Right atrium auricular region (tissue), 2 donors: Measurements from ENCODE around the gene CDK5RAP3. TPM values are rescaled to one million over a fixed set of nuclear protein-coding genes. Genes with fewer than 3 reads are reported as not detected.
A peak's percentile ranks its signal among the peaks of the same experiment; 100 is the strongest.
"Not testable (repeated sequence)": the region's sequence is repeated elsewhere in the genome, so short reads cannot be mapped to it uniquely, and the experiment has no call there.

Source experiments
- DNase-seq: peaks from one replicate; pipeline ENCODE4 v3.0.0-alpha.2; 2019; ENCODE audit warnings: low spot score
- H3K27ac ChIP-seq, 2 donors: fragments of 200-600 bp; sonication (generic); 1 replicate in 1 of 2; 2 replicates in 1 of 2; pipeline ENCODE4 v1.5.1; 2016 to 2019
- H3K27me3 ChIP-seq, 2 donors: fragments of 200-600 bp; sonication (generic); one replicate each; pipeline versions ENCODE4 v1.5.1 to v1.6.0; 2017 to 2019
- H3K36me3 ChIP-seq: fragments of 200-600 bp; sonication (generic); one replicate; pipeline ENCODE4 v1.5.1; 2016
- H3K4me1 ChIP-seq, 2 donors: fragments of 200-600 bp; sonication (generic); one replicate each; pipeline versions ENCODE4 v1.5.1 to v1.6.0; 2017 to 2019
- H3K4me3 ChIP-seq, 2 donors: fragments of 200-600 bp; sonication (generic); 1 replicate in 1 of 2; 2 replicates in 1 of 2; pipeline ENCODE4 v1.5.1; 2017 to 2019; ENCODE audit warnings: mild to moderate bottlenecking in 1 of 2, moderate library complexity in 1 of 2
- H3K9me3 ChIP-seq, 2 donors: fragments of 200-600 bp; sonication (generic); one replicate each; pipeline ENCODE4 v1.5.1; 2019
- CTCF ChIP-seq, 2 donors: fragments of 200-600 bp; sonication (generic); IDR thresholded peaks; one replicate each; pipeline ENCODE4 v1.5.1; 2019; ENCODE audit warnings: antibody characterized with exemption in 2 of 2
- total RNA-seq, 2 donors: library from RNA; depleted of rRNA; stranded (reverse); fragments of >200 nt; gene quantifications; one replicate each; pipeline ENCODE4 v1.1.0, GENCODE V29; 2016

CDK5RAP3 gene
- total RNA-seq, 2 donors from 2014 or later, result 37.9 to 45.4 TPM

DNA sequence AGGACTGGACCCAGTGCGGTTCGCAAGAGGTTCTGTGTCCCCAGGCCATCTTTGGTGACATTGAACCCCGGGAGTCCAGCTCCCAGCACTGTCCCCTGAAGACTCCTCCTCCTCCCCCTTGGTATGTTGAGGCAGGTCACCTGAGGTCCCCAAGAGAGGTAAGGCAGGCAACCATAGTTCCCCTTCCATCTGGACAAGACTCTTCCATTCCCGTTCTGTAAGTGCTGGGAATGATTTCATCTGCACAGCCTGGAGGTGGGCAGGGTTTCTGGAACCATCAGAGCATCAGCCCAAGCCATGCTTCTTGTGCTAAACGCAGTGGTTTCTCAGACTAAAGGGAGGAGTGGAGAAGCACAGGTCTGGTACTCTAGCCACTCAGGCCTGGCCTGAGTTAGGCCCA, 41.7 kb downstream of the CDK5RAP3 start:
- no peaks in the 10 kb centered on the region for H3K9me3 ChIP-seq
- H3K27ac ChIP-seq, result no peak overlapping the region
- peak overlapping the region in 1 of 2 donors; percentile 44 for H3K4me3 ChIP-seq
- TF ChIP-seq CTCF (IDR thresholded peaks at IDR 0.05), result no peak
- peaks cover 0 to 15% of the 10 kb centered on the region in 2 donors for H3K4me1 ChIP-seq
- H3K36me3 ChIP-seq, result no peaks in the 10 kb centered on the region
- H3K27me3 ChIP-seq, result peaks cover 0 to 5% of the 10 kb centered on the region in 2 donors
- DNase-seq, result no peak

DNA sequence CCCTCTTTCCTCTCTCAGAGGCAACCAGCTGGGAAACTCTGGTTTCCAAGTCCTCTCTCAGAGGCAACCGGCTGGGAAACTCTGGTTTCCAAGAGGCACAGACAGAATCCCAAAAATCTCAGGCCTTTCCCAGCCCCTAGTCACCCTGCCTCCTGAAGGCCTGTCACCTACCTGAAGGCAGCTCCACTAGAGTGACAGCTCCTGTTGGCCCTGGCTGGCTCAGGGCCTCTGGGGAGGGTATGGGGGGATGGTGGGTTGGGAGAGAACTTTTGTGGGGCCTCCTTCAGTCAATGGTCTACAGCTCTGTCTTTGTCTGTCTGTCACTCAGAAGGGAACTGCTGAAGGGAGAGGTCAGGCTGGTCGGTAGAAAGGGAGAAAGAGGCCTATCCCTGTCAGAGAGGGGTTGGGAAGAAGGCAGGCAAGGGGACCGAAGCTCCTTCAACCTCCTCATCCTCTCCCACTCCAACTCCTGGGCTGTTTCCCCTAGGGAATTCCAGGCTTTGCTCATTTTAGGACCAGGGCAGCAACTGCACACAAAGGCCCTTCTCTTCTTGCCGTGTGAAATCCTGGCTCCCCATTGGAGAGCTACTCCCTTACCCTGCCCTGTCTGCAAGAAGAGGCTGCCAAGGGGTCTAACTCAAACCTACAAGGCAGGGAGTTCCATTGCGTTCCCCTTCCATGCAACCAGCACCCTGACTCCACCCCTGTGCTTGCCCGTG, 43.1 kb downstream of the CDK5RAP3 start:
- H3K27me3 ChIP-seq, result peaks cover 0 to 5% of the 10 kb centered on the region in 2 donors
- H3K27ac ChIP-seq, result no peak overlapping the region
- peaks cover 0 to 15% of the 10 kb centered on the region in 2 donors for H3K4me1 ChIP-seq
- no peak for TF ChIP-seq CTCF (IDR thresholded peaks at IDR 0.05)
- no peaks in the 10 kb centered on the region for H3K36me3 ChIP-seq
- H3K9me3 ChIP-seq, result no peaks in the 10 kb centered on the region
- DNase-seq, result no peak
- H3K4me3 ChIP-seq, result no peak overlapping the region

- Histone ChIP-seq H3K4me3 (no peak overlapping the region), H3K27ac (no peak overlapping the region), H3K27me3 (peaks cover 0 to 5% of the 10 kb centered on the region in 2 donors), H3K36me3 (no peaks in the 10 kb centered on the region), H3K4me1 (peaks cover 0 to 15% of the 10 kb centered on the region in 2 donors), H3K9me3 (no peaks in the 10 kb centered on the region)
- TF ChIP-seq CTCF (IDR thresholded peaks at IDR 0.05), result no peak
- no peak for DNase-seq
Observed at GRCh38 chr17:48014595-48015111, 43.7 kb downstream of the CDK5RAP3 start.

GRCh38 chr17:48016112-48016511, 45.2 kb downstream of the CDK5RAP3 start:
- Histone ChIP-seq H3K27ac (no peak overlapping the region), H3K36me3 (no peaks in the 10 kb centered on the region), H3K27me3 (peaks cover 0 to 5% of the 10 kb centered on the region in 2 donors), H3K4me1 (peaks cover 0 to 15% of the 10 kb centered on the region in 2 donors), H3K4me3 (no peak overlapping the region), H3K9me3 (no peaks in the 10 kb centered on the region)
- TF ChIP-seq CTCF (IDR thresholded peaks at IDR 0.05), result no peak
- no peak for DNase-seq

GRCh38 chr17:48017817-48018158, 46.9 kb downstream of the CDK5RAP3 start:
- DNase-seq, H3K27me3 ChIP-seq, H3K4me1 ChIP-seq, H3K4me3 ChIP-seq, H3K9me3 ChIP-seq, H3K27ac ChIP-seq, H3K36me3 ChIP-seq: not testable (repeated sequence)

DNA sequence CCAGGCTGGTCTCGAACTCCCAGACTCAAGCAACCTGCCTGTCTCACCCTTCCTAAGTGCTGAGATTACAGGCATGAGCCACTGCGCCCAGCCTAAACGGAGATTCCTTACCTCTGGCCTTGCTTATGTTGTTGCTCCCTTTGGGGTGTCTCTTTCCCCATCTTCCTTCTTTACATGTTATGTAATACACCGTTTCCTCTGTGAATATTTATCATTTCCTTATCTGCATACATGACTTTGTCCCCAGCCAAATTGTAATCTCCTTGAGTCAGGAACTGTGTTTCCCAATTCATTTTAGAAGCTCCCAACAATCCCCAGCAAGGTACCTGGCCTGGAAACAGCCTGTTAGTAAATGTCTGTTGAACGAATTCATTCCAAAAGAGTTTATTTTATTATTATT, 51.0 kb downstream of the CDK5RAP3 start:
- Histone ChIP-seq H3K4me1 (peaks cover 0 to 39% of the 10 kb centered on the region in 2 donors), H3K9me3 (no peaks in the 10 kb centered on the region), H3K4me3 (no peak overlapping the region), H3K36me3 (no peaks in the 10 kb centered on the region), H3K27ac (no peak overlapping the region), H3K27me3 (no peaks in the 10 kb centered on the region)
- DNase-seq, result no peak
- no peak for TF ChIP-seq CTCF (IDR thresholded peaks at IDR 0.05)
